ENCODE results near the gene SORBS1.

Gene SORBS1

DNA sequence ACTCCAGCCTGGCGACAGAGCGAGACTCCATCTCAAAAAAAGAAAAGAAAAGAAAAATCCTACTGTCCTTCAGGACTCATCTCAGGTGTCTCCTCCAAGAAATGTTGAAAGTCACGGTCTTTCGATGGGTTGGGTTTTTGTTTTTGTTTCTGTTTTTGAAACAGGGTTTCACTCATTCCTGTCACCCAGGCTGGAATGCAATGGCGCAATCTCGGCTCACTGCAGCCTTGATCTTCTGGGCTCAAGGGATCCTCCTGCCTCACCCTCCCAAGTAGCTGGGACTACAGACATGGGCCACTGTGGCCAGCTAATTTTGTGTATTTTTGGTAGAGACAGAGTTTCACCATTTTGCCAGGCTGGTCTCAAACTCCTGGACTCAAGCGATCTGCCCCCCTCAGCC lies 3.1 kb upstream of the SORBS1 start:
- no peak for DNase-seq

DNA sequence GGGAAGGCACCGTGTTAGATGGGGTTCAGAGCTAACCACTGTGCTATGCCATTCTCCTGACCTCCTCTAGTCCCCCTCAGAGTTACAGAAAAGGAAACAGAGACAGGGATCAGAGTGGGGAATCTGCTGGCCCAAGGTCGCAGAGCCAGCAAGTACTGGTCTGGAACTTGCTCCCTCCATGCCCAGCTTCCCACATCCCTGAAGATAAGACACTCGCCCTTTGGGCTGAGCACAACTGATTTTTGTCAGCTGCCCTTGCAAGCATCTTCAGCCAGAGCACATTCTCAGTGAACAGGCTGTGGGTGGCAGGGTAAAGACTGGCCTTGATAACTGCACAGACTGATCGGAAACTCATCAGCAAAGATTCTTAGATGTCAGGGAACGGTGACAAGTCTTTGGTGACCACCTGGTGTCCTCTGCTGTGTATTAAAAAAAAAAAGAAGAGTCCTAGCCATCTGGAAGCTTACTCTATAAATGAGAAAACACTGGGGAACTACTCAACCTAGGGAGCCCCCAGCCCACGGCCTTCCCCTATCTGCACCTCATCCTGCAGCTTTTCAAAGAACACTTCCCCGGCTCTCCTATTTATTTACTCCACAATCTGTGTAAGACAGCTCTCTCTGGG lies 1.3 kb upstream of the SORBS1 start:
- no peak for DNase-seq

DNA sequence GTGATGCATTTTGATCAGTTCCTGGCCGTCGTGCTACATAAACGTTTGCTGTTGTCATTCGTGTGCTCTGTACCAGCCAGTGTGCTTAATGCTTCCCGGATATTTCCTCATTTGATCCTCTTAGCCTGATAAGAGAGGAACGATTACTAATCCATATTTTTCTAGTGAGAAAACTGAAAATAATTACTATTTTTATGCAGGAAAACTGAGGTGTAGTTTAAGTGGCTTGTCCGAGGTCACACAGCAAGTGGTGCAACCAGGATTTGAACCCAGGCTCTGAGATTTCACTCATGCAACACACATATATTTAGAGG lies 650 bp upstream of the SORBS1 start:
- DNase-seq = no peak

DNA sequence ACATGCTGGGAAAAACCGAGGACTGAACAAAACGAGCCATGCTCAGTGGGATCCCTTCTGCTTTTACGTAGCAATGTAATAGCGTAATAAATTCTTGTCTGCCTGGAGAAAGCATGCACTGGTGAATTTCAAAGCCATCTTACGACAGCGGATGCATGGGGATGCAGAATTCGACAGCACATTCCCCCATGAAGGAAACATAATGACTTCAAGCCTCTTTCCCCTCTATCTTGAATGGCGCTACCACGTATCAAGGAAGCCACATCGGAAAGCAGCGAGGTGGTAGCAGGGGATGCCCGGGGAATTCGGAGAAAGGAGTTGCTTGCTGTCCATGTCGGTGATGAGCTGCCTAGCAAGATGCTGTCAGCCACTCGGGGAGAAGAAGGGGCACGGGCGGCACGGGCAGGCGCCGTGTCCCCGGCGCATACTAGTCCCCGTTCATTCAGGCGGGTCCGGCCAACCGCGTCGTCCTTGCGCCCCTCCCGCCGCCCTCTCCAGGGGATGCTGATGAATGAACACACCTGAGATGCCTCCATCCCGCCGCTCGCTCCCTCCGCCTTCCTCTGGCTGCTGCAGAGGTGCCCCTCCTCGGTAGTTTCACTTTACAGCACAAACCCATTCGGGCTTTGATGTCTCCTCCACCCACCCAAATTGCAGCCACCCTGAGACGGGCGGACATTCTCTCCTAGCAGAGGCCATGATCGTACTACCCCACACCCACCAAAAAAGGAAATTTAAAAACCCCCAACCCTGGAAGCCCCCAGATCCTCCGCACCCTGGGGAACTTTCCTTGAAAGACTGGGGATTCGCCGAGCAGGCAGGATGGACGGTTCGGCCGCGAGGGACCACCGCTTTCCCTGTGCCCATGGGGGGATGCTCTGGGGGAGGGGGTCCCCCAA lies 644 bp downstream of the SORBS1 start:
- DNase-seq = peak; percentile 74

DNA sequence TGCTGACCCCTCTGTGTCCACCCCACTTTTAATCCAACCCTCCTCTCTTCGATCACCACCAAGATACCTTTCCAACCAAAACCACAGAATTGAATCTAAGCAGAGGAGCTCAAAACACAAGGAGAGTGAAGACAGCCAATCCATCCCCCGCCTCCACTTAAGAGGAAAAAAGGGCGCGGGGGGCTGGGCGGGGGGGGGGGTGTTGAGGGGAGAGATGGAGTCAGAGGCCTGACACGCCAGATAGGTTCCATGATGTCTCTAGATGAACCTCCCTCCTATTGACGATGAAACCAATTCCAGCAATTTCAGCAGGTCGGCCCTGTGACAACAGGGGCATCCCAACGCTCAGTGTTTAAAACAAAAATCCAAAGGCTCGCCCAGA lies 1.3 kb downstream of the SORBS1 start:
- no peak for DNase-seq

DNA sequence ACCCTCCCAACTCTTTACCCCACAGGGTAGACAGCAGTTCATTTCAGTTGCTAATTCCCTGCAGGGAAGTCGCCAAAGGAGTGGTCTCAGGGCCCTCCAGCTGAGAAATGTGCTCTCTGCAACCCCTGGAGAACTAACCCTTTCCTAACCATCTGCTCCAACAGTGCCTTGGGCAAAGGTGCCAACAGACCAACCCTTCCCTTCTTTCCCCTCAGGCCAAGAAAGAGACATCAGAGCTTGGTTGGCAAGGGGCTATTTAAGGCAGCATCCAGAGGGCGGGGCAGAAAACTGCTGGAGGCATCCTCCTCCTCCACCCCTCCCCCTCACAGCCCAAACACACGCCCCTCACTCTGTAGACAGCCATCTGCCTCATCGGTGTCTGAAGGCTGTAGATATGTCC lies 1.7 kb downstream of the SORBS1 start:
- peak; percentile 20 for DNase-seq

DNA sequence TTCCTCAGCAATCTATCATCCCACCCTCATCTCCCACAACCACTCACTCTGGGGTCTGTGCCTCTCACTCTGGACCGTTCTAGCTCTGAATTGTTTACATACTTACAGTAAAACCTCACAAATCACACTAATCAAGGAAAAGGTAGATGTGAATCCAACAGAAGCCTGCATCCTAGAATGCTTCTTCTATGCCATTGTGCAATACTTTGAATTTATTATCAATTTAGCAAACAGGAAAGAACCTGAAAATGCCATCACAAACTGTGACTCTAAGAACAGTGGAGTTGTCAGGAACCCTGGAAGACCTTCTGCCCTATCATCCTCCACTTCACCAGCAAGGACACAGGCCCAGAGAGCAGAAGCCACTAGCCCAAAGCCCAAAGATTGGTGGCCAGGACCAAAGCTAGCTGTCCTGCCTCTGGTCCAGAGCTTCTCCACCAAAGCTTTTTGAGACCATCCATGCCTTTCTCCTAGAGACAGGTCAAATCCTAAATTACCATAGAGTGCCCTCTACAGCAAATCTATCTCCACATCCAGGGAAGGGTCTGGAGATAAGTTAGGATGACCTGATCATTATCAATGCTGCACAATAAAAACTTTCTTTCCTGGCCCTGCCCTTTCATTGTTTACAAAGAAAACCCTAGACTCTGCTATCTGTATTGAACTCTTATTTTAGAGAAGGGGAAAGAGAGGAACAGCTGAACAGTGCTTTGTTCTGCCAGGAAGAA lies 2.4 kb downstream of the SORBS1 start:
- no peak for DNase-seq

GRCh38 chr10:95556994-95557767 lies 4.0 kb downstream of the SORBS1 start:
- no peak for DNase-seq

- DNase-seq = no peak
These were observed 7.5 kb downstream of the SORBS1 start for GRCh38 chr10:95553674-95554073.

DNA sequence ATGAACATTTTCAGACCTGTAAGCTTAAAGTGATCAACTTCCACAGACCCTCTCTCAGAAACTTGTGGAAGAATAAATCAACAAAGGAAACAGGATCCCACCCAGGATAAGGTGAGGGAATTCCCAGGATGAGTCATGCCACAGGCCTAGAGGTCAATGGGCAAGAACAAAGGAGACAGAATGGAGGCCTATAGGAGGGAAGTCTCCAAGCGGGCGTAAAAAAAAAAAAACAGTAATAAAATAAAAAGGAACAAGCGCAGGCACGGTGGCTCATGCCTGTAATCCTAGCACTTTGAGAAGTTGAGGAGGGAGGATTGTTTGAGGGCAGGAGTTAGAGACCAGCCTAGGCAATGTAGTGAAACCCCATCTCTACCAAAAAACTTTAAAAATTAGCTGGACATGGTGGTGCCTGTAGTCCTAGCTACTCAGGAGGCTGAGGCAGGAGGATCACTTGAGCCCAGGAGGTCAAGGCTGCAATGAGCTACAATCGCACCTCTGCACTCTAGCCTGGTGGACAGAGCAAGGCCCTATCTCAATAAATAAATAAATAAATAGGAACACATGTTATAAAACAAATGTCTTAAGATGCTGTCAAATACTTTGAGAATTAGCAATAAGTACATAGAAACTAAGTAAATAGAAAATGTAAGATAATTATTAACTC lies 8.4 kb downstream of the SORBS1 start:
- peak; percentile 10 for DNase-seq

- peak; percentile 24 for DNase-seq
These were observed 11.0 kb downstream of the SORBS1 start for GRCh38 chr10:95550073-95550672.

- no peak for DNase-seq
These were observed 13.3 kb downstream of the SORBS1 start for GRCh38 chr10:95547791-95548435.

DNA sequence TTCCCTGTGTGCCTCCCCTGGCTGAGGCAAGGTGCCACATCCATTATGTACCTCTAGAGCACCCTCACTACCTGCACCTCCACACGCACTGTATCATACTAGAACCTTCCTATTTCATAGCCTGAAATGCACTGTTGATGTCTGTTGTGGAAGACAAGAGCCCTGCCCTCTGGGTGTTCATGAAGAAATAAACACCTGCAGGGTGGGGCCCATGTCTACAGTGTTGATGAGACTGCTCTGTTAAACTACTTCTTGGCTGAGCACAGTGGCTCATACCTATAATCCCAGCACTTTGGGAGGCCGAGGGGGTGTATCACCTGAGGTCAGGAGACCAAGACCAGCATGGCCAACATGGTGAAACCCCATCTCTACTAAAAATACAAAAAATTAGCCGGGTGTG lies 14.0 kb downstream of the SORBS1 start:
- DNase-seq = no peak

- DNase-seq = no peak
These were observed 15.2 kb downstream of the SORBS1 start for GRCh38 chr10:95545981-95546380.

GRCh38 chr10:95544783-95545500 lies 16.2 kb downstream of the SORBS1 start:
- DNase-seq = peak; percentile 18

- DNase-seq = no peak
These were observed 17.7 kb downstream of the SORBS1 start for GRCh38 chr10:95543459-95543858.

- no peak for DNase-seq
These were observed 18.4 kb downstream of the SORBS1 start for GRCh38 chr10:95542761-95543160.

DNA sequence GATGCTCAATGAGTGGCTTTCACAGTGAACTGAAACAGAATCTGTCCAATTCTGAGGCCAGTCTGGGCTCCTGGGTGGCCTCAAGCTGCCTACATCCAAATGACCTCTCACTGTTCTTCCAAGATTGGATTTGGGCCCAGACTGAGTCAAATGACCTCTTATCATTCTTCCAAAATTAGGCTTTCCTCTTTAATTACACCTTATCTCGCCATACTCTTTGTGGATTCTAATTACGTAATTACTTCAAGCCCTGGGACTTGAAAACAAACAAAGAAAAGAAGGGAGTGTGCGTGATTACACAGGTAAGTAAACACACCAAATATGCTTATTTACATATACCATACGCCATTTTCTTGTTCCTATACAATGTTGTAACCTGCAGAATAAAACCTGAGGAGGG lies 18.8 kb downstream of the SORBS1 start:
- DNase-seq = peak; percentile 84

GRCh38 chr10:95540514-95541052 lies 20.6 kb downstream of the SORBS1 start:
- no peak for DNase-seq

DNA sequence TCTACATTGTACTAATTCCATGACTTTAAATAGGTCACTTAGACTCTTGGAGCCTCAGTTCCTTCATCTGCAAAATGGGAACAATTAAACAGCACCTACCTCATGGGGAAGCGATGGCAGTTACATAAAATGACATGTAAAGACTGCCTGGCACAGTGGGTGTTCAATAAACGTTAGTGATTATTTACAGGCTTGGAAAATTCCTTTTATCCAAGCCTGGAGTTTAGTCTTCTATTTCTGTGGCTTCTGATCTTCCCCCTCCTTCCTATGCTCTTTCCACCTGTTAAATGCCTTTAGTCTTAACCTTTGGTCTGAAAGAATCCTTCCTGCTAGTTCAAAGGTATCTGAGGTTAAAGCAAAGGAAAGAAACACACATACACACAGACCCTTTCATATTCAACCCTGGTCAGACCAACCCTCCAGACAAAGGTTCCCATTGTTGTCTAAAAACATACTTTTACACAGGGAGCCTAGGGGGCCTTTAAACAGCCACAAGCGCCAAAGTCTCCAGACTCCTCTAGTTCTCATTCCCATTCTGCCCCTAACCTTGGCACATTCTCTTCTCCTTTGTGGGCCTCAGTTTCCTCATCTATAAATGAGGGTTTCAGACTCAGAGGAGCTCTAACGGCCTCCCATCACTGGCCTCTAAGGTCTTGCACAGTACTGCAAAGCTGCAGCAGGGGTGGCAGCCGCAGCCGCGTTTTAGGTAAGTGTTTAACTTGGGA lies 21.4 kb downstream of the SORBS1 start:
- no peak for DNase-seq
